ENCODE measurements around the gene DIAPH2.

GRCh38 chrX:97252111-97252510 lies 567.5 kb downstream of the DIAPH2 start:
- TF ChIP-seq ZNF281 (CRISPR knock-in tag; IDR thresholded peaks at IDR 0.05) = no peak
- no peak for TF ChIP-seq CTCF (IDR thresholded peaks at IDR 0.05)
- TF ChIP-seq ATF3 (CRISPR knock-in tag; conservative IDR thresholded peaks at IDR 0.05) = no peak
- no peak for TF ChIP-seq ZNF219 (CRISPR knock-in tag; IDR thresholded peaks at IDR 0.05; ENCODE audit: borderline replicate concordance)
- no peak for TF ChIP-seq RELA (CRISPR knock-in tag; IDR thresholded peaks at IDR 0.05; ENCODE audit: borderline replicate concordance)
- TF ChIP-seq TEAD1 (CRISPR knock-in tag; IDR thresholded peaks at IDR 0.05) = no peak
- TF ChIP-seq EMX1 (CRISPR knock-in tag; IDR thresholded peaks at IDR 0.05) = no peak
- no peak for TF ChIP-seq USF2 (CRISPR knock-in tag; IDR thresholded peaks at IDR 0.05)
- no peak for TF ChIP-seq USF1 (CRISPR knock-in tag; IDR thresholded peaks at IDR 0.05)
- no peak for TF ChIP-seq SP1 (CRISPR knock-in tag; conservative IDR thresholded peaks at IDR 0.05)
- no peak for TF ChIP-seq CREM (CRISPR knock-in tag; IDR thresholded peaks at IDR 0.05)
- TF ChIP-seq GTF2I (CRISPR knock-in tag; conservative IDR thresholded peaks at IDR 0.05) = no peak
